ENCODE measurements around the gene OSBPL3.

Gene OSBPL3

GRCh38 chr7:24995466-24995865 lies 15.5 kb upstream of the OSBPL3 start:
- no peak for TF ChIP-seq CTCF (IDR thresholded peaks at IDR 0.05; ENCODE audit: low read length, missing control alignments)

GRCh38 chr7:24992314-24992713 lies 12.3 kb upstream of the OSBPL3 start:
- H3K4me3 ChIP-seq (replicated peaks; ENCODE audit: low read depth, low read length), result no peak overlapping the region
- no peak for DNase-seq (ENCODE audit: low read depth)
- TF ChIP-seq CTCF (IDR thresholded peaks at IDR 0.05; ENCODE audit: low read length, missing control alignments), result no peak

More at GRCh38 chr7:24995466-24995865, 15.5 kb upstream of the OSBPL3 start:
- no peak overlapping the region for H3K4me3 ChIP-seq (replicated peaks; ENCODE audit: low read depth, low read length)
- DNase-seq (ENCODE audit: low read depth), result no peak

- no peak for DNase-seq (ENCODE audit: low read depth)
These were observed 11.4 kb upstream of the OSBPL3 start for GRCh38 chr7:24991353-24991752.

GRCh38 chr7:24987331-24987842 lies 7.4 kb upstream of the OSBPL3 start:
- no peak for DNase-seq (ENCODE audit: low read depth)
- no peak for TF ChIP-seq CTCF (IDR thresholded peaks at IDR 0.05; ENCODE audit: low read length, missing control alignments)
- no peak overlapping the region for H3K4me3 ChIP-seq (replicated peaks; ENCODE audit: low read depth, low read length)

More at GRCh38 chr7:24991353-24991752, 11.4 kb upstream of the OSBPL3 start:
- H3K4me3 ChIP-seq (replicated peaks; ENCODE audit: low read depth, low read length), result no peak overlapping the region
- TF ChIP-seq CTCF (IDR thresholded peaks at IDR 0.05; ENCODE audit: low read length, missing control alignments), result no peak

- peak; percentile 27 for TF ChIP-seq CTCF (IDR thresholded peaks at IDR 0.05; ENCODE audit: low read length, missing control alignments)
- H3K4me3 ChIP-seq (replicated peaks; ENCODE audit: low read depth, low read length), result no peak overlapping the region
- no peak for DNase-seq (ENCODE audit: low read depth)
These were observed 2.9 kb upstream of the OSBPL3 start for GRCh38 chr7:24982917-24983316.

GRCh38 chr7:24981171-24981951 lies 1.4 kb upstream of the OSBPL3 start:
- DNase-seq (ENCODE audit: low read depth), result peak; percentile 47
- TF ChIP-seq CTCF (IDR thresholded peaks at IDR 0.05; ENCODE audit: low read length, missing control alignments), result no peak
- peak overlapping the region; percentile 62 for H3K4me3 ChIP-seq (replicated peaks; ENCODE audit: low read depth, low read length)

Measured in fibroblast of pulmonary artery (primary cell).